MV-4-11 (cell line): ENCODE data around the gene TUBGCP2.

Source experiments
- DNase-seq: peaks from one replicate; lab custom pipeline; 2025; lab: John Stamatoyannopoulos, UW

Gene TUBGCP2

DNA sequence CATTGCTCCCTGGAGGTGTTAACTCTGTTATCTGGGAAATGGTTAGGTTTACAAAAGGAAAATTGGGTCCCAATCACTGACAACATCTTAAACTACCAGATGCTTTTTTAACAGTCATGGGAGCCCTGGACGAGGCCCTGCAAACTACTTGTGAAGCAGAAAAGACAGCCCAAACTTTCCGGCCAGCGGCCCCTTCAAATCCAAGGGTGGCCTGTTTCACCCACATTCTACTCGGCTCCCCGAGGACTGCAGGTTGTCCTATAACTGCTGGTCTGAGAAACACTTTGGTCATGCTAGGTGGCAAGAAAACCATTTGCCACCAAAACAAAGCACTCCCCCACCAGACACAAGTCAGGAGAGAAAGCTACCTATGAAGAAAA, 2.6 kb downstream of the TUBGCP2 start:
- DNase-seq = no peak

DNA sequence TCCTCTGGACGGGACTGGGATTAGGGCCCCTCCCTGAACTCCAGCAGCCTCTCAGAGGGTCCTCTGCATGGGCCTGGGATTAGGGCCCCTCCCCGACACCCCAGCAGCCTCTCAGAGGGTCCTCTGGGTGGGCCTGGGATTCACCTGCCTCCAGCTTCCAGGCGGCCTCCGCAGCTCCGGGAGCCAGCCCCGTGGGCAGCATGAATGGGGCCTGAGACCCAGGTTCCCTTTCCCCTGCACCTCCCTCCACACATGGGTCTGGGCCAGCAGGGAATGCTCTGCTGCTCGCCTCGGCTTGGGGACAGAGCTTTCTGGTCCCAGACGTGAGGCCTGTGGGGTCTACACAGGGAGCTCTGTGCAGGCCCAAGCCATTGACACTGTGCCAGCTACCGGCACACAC, 5.5 kb downstream of the TUBGCP2 start:
- DNase-seq = no peak

GRCh38 chr10:133302230-133302629, 6.4 kb downstream of the TUBGCP2 start:
- no peak for DNase-seq

GRCh38 chr10:133299738-133300137, 8.9 kb downstream of the TUBGCP2 start:
- DNase-seq = no peak

- DNase-seq = no peak
Observed at GRCh38 chr10:133299224-133299623, 9.4 kb downstream of the TUBGCP2 start.

GRCh38 chr10:133298466-133298865, 10.2 kb downstream of the TUBGCP2 start:
- no peak for DNase-seq

DNA sequence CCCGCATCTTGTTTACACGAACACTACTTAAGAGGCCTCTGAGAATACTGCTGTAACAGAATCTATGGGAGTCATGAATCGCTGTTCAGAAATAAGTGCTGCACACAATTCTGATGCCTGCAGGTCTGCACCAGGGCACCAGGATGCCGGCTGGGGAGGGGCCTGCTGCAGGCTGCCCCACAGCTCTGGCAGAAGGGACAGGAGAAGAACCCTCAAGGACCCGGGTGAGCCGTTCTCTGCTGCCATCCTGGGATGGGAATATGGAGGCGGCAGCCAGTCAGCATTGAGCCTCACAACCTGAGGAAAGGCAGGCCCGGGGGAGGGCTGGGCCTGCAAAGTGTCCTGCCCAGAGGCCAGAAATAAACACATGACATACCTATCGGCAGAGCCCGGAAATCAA, 11.2 kb downstream of the TUBGCP2 start:
- no peak for DNase-seq

DNA sequence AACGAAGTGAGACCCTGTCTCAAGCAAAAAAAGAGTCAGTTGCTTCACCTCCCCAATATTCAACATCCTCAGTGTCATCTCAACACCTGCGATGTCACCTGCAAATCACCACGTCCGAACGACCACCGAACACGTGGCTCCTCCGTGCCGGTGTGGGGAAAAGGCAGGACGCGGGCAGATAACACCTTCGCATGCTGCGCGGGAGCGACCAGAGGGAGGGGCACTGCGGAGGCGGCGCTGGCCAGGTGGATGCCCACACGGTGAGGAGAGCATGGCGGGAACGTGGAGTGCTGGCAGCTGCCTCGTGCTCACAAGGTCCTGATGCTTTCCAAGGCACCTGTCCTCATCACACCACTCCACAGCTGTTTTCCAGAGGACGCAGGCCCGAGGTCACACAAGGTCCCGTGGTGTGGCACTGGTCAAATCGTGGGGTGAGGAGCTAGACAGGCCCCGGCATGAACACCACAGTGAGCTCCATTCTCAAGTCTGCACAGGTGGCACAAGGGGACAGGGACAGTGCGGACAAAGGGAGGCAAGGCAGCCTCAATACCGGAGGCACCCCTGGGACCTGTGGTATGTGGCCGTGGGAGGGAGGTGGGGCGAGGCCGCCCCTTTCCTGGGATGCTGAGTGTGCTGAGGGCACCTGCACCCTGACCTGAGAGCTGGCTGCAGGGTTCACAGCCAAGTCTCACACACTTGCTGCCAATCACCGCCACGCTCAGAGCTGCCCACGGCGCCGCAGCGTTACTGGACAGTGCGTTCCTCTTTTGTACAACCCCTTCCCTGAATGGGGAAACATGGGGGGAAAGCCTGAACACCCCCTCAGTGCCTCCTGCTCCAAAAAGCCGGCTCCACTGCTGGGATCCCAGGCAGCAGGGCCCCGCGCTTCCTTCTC, 13.0 kb downstream of the TUBGCP2 start:
- DNase-seq = no peak

DNA sequence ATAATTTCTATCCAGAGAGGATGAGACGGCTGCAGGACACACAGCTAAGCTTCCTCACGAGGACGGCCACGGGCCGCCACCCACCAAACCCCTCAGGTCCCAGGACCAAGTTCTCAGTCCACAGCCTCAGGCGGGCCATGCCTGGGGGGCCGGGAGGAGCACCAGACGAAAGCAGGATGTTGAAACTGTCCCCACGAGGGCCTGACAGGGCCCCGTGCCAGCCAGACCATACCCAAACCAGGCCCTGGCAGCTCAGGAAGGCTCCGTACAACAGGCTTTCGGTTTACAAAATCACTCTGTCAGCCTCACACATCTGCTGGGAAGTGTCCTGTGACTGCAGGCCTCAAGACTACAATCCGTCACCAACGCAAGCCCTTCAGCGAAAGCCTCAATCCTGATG, 14.5 kb downstream of the TUBGCP2 start:
- DNase-seq = peak; percentile 48

DNA sequence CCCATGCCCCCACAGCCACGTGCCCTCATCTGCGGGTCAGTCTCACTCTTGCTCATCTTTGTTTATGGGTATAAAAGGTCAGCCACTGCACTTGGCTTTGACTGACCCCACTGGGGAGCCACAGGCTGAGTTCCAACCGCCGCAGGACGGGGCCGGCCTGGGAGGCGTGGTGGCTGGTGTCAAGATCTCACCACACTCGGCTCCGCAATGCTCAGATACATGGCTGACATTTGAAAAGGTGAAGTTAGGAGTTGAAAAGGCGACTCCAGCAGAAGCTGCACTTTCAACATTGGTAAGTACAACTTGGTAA, 14.9 kb downstream of the TUBGCP2 start:
- DNase-seq = peak; percentile 48

DNA sequence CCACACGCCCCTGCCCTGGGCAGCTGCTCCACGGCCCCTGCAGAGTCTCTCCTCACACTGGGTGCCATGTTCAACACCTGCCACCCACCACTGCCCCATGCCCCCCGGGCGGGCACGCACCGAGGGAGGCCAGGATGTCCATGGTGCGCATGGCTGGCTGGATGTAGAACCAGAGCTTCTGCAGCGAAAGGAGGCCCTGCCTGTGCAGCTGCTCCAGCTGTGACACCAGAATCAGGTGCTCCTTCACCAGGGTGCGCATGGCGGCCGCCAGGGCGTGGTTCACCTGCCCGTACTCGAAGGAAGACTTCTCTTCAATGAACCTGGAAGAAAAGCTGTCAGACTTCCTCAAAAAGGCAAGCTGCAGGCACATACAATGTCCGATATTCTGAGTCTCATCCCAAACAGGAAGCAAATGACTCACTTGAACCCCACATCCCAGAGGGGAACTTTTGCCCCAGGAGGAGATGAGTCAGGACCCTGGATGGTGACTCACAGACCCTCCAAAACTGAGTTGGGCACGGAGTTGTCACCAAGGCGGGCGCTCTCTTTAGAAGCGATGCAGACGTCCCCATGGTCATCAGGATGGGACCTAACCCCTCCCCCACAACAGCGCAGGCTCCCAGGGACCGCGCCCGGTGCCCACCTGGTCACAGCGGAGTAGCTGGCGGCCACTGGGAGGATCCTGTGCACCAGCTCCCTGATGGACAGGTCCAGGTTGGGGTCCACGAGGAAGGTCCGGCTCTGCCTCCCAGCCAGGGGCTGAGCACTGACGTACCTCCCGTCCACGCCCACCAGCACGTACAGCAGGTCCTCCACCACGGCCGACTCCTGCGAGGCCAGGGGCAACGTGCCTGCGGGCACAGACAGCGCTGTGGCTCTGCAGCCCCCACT, 15.5 kb downstream of the TUBGCP2 start:
- DNase-seq = peak; percentile 88

GRCh38 chr10:133289761-133290160, 18.9 kb downstream of the TUBGCP2 start:
- DNase-seq = no peak

DNA sequence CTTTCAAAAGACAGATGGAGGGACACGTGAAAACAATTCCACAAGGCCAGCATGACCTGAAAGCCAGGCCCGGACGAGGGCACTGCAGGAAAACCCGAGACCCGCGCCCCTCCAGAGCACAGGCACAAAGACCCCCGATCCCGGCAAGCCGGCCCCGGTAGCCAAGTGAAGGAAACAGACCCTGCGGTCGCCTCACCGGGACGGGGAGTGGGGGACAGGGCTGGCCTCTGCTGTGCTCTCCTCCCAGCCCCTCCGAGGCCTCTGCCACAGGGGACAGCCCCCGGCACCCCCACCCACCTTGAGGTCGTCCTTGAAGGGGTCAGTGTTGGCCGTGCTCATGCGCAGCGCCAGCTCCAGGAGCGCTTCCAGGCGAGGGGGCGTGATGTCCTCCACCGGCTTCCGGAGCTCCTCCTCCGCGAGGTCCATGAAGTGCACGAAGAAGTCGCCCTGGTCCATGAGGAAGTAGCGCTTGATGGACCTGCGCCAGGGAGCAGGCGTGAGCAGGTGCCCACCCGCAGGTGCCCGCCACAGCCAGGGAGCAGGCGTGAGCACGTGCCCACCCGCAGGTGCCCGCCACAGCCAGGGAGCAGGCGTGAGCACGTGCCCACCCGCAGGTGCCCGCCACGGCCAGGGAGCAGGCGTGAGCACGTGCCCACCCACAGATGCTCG, 20.7 kb downstream of the TUBGCP2 start:
- DNase-seq = no peak

- DNase-seq = no peak
Observed at GRCh38 chr10:133286366-133286765, 22.3 kb downstream of the TUBGCP2 start.

DNA sequence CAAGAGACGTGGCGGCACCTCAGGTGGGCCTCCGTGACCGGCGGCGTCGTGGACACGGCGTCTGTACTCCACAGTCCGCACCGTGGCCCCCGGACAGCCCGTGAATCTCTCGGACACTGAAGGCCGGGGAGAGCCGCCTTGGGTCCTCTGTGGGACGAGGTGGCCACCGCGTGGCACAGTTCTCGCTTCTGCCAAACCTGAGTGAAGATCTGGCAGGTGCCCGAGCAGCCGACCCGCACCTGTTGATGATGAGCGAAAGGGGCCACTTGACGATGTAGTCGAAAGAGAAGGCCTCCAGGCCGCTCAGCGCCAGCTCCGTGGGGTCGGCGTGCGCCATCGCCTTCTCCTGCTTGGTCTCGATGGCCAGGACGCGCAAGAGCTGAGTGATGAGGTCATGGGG, 23.5 kb downstream of the TUBGCP2 start:
- no peak for DNase-seq

DNA sequence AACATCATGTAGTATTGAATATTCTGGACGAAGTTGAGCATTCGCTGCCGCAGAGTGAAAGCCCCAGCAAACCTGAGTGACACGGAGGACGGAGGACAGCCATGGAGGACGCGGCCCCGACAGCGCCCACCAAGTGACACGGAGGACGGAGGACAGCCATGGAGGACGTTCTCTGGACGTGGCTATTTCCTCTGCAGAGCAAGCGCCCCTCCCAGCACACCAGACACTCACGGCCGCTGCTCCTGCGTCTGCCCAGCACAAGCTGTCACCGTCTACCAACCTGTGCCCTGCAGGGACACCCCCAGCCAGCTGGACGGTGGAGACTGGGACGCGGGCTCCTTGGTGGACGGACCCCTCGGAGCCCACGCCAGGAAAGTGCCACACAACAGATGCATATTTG, 24.7 kb downstream of the TUBGCP2 start:
- no peak for DNase-seq

DNA sequence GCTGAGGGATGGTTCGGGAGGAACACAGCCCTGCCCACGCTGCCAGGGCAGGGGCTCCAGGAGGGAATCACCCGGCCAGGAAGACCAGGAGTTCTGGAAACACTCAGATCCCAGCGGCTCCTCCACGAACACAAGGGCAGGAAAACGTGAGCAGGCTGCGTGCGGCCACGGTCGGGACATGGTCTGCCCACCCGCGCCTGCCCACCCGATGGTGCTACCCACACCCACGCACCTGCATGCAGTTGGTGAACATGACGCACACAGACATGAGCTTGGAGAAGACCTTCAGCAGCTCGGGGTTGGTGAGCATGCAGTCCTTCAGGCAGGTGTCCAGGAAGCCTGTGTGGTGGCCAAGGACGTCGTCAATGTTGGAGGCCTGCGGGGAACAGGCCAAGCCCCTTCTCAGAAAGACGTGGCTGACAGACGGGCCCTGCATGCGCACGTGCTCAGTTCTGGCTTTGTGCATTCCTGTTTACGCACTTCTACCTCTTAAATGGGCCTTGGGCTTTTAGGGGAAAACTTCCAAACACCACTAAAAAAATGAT, 25.8 kb downstream of the TUBGCP2 start:
- DNase-seq = no peak

DNA sequence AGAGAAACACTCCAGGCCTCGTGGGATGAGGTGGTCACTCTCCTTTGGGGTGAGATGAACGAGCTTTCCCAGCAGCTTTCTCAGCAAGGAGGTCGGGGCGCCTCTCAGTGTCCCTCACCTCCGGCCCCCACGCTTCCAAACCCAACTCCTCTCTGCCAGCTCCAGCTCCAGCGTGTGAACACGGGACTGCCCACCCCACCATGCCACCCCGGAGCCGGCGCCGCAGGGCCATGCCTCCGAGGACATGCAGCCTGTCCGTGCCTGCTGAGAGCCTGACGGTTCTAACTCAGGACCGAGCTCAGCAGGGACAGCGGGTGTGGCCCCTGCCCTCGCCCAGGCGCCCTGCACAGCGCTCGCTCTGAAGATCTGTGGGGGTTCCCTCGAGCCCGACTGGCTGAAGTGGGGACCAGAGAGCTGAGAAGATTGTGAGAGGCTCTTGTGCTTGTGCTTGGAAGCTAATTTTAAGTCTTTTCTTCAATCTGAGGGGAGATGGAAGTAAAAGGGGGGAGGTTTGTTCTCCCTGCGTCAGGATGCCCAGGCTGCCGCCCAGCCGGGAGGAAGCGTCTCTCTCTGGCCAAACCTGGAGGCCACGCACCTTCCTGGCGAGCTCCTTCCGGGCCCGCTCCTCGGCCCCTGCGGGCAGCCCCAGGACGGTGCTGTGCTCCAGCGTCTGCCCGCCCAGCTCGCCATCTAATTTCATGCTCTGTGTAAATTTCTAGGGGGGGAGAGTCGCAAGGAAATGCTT, 26.9 kb downstream of the TUBGCP2 start:
- DNase-seq = no peak

DNA sequence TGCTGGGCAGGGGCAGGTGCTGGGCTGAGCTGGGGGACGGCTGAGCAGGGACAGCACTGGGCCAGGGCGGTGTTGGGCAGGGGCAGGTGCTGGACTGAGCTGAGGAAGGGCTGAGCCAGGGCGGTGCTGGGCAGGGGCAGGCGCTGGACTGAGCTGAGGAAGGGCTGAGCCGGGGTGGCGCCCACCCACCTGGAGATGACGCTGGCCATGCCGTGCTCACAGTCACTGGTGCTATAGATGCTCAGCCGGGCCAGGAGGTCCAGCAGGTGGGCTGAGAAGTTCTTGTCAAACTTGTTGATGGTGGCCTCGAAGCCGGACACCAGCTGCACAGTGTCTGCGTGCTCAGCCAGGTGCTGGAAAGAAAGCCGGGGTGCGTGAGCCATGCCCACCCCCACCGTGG, 27.6 kb downstream of the TUBGCP2 start:
- DNase-seq = no peak

DNA sequence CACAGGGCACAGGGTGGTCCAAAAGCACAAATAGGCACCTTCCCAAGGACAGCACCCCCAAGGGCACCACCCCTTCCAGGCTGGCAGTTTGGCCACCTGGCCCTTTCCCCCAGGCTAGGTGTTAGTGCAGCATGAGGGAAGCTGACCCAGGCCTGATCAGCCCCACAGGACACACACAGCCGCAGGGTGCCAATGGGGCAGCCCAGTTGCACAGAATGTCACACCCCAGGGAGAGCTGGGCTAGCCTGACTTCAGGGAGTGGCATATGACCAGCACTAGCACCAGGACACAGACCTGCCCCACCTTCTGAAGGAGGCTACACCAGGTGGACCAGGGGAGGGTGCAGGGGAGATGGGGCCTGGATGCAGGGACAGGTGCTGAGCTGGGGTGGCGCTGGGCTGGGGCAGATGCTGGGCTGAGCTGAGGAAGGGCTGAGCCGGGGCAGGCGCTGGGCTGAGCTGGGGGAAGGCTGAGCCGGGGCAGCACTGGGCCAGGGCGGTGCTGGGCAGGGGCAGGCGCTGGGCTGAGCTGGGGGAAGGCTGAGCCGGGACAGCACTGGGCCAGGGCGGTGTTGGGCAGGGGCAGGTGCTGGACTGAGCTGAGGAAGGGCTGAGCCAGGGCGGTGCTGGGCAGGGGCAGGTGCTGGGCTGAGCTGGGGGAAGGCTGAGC, 28.1 kb downstream of the TUBGCP2 start:
- no peak for DNase-seq
